HepG2 (cell line): ENCODE measurements around the gene TXNL4A. TPM values are rescaled to one million over a fixed set of nuclear protein-coding genes. Genes with fewer than 3 reads are reported as not detected.

Experiments used
- ATF7-NPFF ChIP-seq: sonication (generic); formaldehyde crosslinking; IDR thresholded peaks from 2 replicates; pipeline ENCODE4 v1.8.1; 2023; ENCODE audit warnings: mild to moderate bottlenecking, low read depth, missing genetic modification reagents, moderate library complexity
- MLXIP ChIP-seq: sonication (generic); formaldehyde crosslinking; IDR thresholded peaks from 2 replicates; pipeline ENCODE4 v1.9.0; 2021; ENCODE audit warnings: missing genetic modification reagents, borderline replicate concordance
- NR0B2 ChIP-seq: sonication (generic); formaldehyde crosslinking; IDR thresholded peaks from 2 replicates; pipeline ENCODE4 v1.4.0; 2020; ENCODE audit warnings: mild to moderate bottlenecking, missing genetic modification reagents
- NR2F1 ChIP-seq, 2 experiments: fragments of 450-650 bp in 1 of 2; formaldehyde crosslinking in 1 of 2; IDR thresholded peaks; 2 replicates each; pipeline versions ENCODE4 v1.5.0 to v1.6.1; 2016 to 2020; ENCODE audit warnings: mild to moderate bottlenecking in 1 of 2, missing compliant biosample characterization in 1 of 2, missing genetic modification reagents in 1 of 2, moderate library complexity in 1 of 2
- SNAPC2 ChIP-seq: sonication (generic); formaldehyde crosslinking; IDR thresholded peaks from 2 replicates; pipeline ENCODE4 v1.8.1; 2022; ENCODE audit warnings: mild to moderate bottlenecking, missing genetic modification reagents
- TFDP1 ChIP-seq: IDR thresholded peaks from 2 replicates; pipeline ENCODE4 v1.6.1; 2016; ENCODE audit warnings: missing compliant biosample characterization, missing genetic modification reagents, borderline replicate concordance
- TMF1 ChIP-seq: sonication (generic); formaldehyde crosslinking; IDR thresholded peaks from 2 replicates; pipeline ENCODE4 v1.8.1; 2022; ENCODE audit warnings: low read depth, missing genetic modification reagents
- ZNF124 ChIP-seq: sonication (generic); formaldehyde crosslinking; IDR thresholded peaks from 2 replicates; pipeline ENCODE4 v1.4.0; 2020; ENCODE audit warnings: missing genetic modification reagents
- ZNF207 ChIP-seq: fragments of 450-650 bp; IDR thresholded peaks from 2 replicates; pipeline ENCODE4 v1.6.1; 2016; ENCODE audit warnings: antibody characterized with exemption, borderline replicate concordance
- ZNF724P ChIP-seq: sonication (generic); formaldehyde crosslinking; IDR thresholded peaks from 2 replicates; pipeline ENCODE4 v1.8.0; 2022; ENCODE audit warnings: missing genetic modification reagents, borderline replicate concordance
- polyA plus RNA-seq, 8 experiments: library from polyadenylated mRNA; depleted of rRNA in 3 of 8; stranded (reverse) in 7 of 8; unstranded in 1 of 8; fragments of >200 nt; fragmentation: Illumina TruSeq in 4 of 8; extraction: Trizol in 4 of 8; gene quantifications; 2 replicates each; pipeline versions ENCODE4 v1.2.1 to v1.2.3, GENCODE V29; 2011 to 2016; ENCODE audit warnings: low read depth in 4 of 8, missing spikeins in 1 of 8, mixed read lengths in 1 of 8; ENCODE audit not compliant: insufficient read depth in 1 of 8
- total RNA-seq, 5 experiments: library from RNA; depleted of rRNA; stranded (reverse); fragments of >200 nt; fragmentation: Illumina TruSeq; extraction: Trizol; gene quantifications; 2 replicates each; pipeline ENCODE4 v1.2.3, GENCODE V29; 2016; ENCODE audit warnings: low read depth in 1 of 5
- TF ChIP-seq, protein P1 (sequence below): sonication (generic); formaldehyde crosslinking; IDR thresholded peaks from 2 replicates; pipeline ENCODE4 v1.5.1; 2020; ENCODE audit warnings: mild to moderate bottlenecking, missing genetic modification reagents
- TF ChIP-seq, protein P2 (sequence below): sonication (generic); formaldehyde crosslinking; IDR thresholded peaks from 2 replicates; pipeline ENCODE4 v1.5.0; 2020; ENCODE audit warnings: mild to moderate bottlenecking, missing genetic modification reagents, borderline replicate concordance
- TF ChIP-seq, protein P3 (sequence below): sonication (generic); formaldehyde crosslinking; IDR thresholded peaks from 2 replicates; pipeline ENCODE4 v1.9.0; 2022; ENCODE audit warnings: low read depth, missing genetic modification reagents

TXNL4A gene
- total and polyA plus RNA-seq, 2 of the 13 experiments (the other 11 are each of a cell fraction or from before 2014, with no cell fraction given): 172 to 202 TPM

GRCh38 chr18:79934311-79935097 is 53.9 kb downstream of the TXNL4A start (continued):
- TF ChIP-seq, protein P1, sequence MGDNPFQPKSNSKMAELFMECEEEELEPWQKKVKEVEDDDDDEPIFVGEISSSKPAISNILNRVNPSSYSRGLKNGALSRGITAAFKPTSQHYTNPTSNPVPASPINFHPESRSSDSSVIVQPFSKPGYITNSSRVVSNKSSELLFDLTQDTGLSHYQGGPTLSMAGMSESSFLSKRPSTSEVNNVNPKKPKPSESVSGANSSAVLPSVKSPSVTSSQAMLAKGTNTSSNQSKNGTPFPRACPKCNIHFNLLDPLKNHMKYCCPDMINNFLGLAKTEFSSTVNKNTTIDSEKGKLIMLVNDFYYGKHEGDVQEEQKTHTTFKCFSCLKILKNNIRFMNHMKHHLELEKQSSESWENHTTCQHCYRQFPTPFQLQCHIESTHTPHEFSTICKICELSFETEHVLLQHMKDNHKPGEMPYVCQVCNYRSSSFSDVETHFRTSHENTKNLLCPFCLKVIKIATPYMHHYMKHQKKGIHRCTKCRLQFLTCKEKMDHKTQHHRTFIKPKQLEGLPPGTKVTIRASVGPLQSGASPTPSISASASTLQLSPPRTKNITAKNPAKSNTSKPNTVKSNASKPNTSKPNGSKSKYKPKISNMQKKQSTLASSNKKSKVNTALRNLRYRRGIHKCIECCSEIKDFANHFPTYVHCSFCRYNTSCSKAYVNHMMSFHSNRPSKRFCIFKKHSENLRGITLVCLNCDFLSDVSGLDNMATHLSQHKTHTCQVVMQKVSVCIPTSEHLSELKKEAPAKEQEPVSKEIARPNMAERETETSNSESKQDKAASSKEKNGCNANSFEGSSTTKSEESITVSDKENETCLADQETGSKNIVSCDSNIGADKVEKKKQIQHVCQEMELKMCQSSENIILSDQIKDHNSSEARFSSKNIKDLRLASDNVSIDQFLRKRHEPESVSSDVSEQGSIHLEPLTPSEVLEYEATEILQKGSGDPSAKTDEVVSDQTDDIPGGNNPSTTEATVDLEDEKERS (CRISPR knock-in tag): no peak
- TF ChIP-seq, protein P2, sequence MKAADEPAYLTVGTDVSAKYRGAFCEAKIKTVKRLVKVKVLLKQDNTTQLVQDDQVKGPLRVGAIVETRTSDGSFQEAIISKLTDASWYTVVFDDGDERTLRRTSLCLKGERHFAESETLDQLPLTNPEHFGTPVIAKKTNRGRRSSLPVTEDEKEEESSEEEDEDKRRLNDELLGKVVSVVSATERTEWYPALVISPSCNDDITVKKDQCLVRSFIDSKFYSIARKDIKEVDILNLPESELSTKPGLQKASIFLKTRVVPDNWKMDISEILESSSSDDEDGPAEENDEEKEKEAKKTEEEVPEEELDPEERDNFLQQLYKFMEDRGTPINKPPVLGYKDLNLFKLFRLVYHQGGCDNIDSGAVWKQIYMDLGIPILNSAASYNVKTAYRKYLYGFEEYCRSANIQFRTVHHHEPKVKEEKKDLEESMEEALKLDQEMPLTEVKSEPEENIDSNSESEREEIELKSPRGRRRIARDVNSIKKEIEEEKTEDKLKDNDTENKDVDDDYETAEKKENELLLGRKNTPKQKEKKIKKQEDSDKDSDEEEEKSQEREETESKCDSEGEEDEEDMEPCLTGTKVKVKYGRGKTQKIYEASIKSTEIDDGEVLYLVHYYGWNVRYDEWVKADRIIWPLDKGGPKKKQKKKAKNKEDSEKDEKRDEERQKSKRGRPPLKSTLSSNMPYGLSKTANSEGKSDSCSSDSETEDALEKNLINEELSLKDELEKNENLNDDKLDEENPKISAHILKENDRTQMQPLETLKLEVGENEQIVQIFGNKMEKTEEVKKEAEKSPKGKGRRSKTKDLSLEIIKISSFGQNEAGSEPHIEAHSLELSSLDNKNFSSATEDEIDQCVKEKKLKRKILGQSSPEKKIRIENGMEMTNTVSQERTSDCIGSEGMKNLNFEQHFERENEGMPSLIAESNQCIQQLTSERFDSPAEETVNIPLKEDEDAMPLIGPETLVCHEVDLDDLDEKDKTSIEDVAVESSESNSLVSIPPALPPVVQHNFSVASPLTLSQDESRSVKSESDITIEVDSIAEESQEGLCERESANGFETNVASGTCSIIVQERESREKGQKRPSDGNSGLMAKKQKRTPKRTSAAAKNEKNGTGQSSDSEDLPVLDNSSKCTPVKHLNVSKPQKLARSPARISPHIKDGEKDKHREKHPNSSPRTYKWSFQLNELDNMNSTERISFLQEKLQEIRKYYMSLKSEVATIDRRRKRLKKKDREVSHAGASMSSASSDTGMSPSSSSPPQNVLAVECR: peak; percentile 75; the same call in 1 of the 2 replicates
- TF ChIP-seq MLXIP (CRISPR knock-in tag) (no peak), ATF7-NPFF (CRISPR knock-in tag) (no peak), SNAPC2 (CRISPR knock-in tag) (peak; percentile 86), TFDP1 (CRISPR knock-in tag) (no peak; the same call in 1 of the 2 replicates), NR0B2 (CRISPR knock-in tag) (no peak), TMF1 (CRISPR knock-in tag) (no peak), ZNF724P (peak; percentile 21; the same call in 1 of the 2 replicates), ZNF207 (no peak), NR2F1 (CRISPR knock-in tag; IDR thresholded peaks at IDR 0.05) (peak; percentile 100), ZNF124 (CRISPR knock-in tag) (no peak)
- TF ChIP-seq, protein P3, sequence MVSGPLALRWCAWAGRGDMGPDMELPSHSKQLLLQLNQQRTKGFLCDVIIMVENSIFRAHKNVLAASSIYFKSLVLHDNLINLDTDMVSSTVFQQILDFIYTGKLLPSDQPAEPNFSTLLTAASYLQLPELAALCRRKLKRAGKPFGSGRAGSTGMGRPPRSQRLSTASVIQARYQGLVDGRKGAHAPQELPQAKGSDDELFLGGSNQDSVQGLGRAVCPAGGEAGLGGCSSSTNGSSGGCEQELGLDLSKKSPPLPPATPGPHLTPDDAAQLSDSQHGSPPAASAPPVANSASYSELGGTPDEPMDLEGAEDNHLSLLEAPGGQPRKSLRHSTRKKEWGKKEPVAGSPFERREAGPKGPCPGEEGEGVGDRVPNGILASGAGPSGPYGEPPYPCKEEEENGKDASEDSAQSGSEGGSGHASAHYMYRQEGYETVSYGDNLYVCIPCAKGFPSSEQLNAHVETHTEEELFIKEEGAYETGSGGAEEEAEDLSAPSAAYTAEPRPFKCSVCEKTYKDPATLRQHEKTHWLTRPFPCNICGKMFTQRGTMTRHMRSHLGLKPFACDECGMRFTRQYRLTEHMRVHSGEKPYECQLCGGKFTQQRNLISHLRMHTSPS (CRISPR knock-in tag): no peak; the same call in 1 of the 2 replicates
